Measurements from ENCODE around the gene SATL1. TPM values are rescaled to one million over a fixed set of nuclear protein-coding genes. Genes with fewer than 3 reads are reported as not detected.

SATL1 gene
- total and polyA plus RNA-seq, 11 donors, result 0.06 TPM; not detected in 10

- H3K27me3 ChIP-seq, result no peaks in the 10 kb centered on the region
- H3K4me1 ChIP-seq, result no peaks in the 10 kb centered on the region
- no peak overlapping the region for H3K4me3 ChIP-seq
- TF ChIP-seq POLR2A (IDR thresholded peaks at IDR 0.05) (no peak), CTCF (IDR thresholded peaks at IDR 0.05) (peak; percentile 32 to 71 (median 60))
- no peak for DNase-seq
- no peak for ATAC-seq
- 24 to 35% (median 34%) methylated on average over 2 of the region's 2 CpGs for WGBS, 4 donors
- H3K36me3 ChIP-seq, result no peaks in the 10 kb centered on the region
- intact Hi-C loops (cut with DNase I), result loop anchor here (5.0 kb wide), 3 partner anchors 431 to 441 kb away; no protein-coding TSS in a partner anchor
- H3K9me3 ChIP-seq, result no peaks in the 10 kb centered on the region
- no peak overlapping the region for H3K27ac ChIP-seq
Observed at GRCh38 chrX:85111347-85111746, 132.2 kb downstream of the SATL1 start.

- H3K4me1 ChIP-seq, result no peaks in the 10 kb centered on the region
- H3K9me3 ChIP-seq, result no peaks in the 10 kb centered on the region
- peaks cover 0 to 4% (median 0%) of the 10 kb centered on the region in 9 donors for H3K27me3 ChIP-seq
- H3K27ac ChIP-seq, result no peak overlapping the region
- H3K4me3 ChIP-seq, result no peak overlapping the region
- DNase-seq, result no peak
- TF ChIP-seq CTCF (IDR thresholded peaks at IDR 0.05), result peak in 7 of 12 donors; percentile 10 to 44 (median 14)
- TF ChIP-seq POLR2A (IDR thresholded peaks at IDR 0.05), result no peak
- no peak for ATAC-seq
- WGBS, 4 donors, result 54 to 70% (median 59%) methylated on average over 8 of the region's 8 CpGs
- intact Hi-C loops (cut with DNase I), result no loop called here
- H3K36me3 ChIP-seq, result no peaks in the 10 kb centered on the region
Observed at GRCh38 chrX:85109235-85109634, 134.3 kb downstream of the SATL1 start.

- intact Hi-C loops (cut with DNase I), result no loop called here
- ATAC-seq, result no peak
- WGBS, 4 donors, result 84 to 96% (median 95%) methylated on average over 2 of the region's 2 CpGs
Observed at GRCh38 chrX:85108165-85108564, 135.4 kb downstream of the SATL1 start.

GRCh38 chrX:85107407-85107806 lies 136.2 kb downstream of the SATL1 start:
- Histone ChIP-seq H3K27me3 (peaks cover 0 to 4% (median 0%) of the 10 kb centered on the region in 9 donors), H3K4me1 (no peaks in the 10 kb centered on the region), H3K36me3 (no peaks in the 10 kb centered on the region), H3K9me3 (no peaks in the 10 kb centered on the region), H3K4me3 (no peak overlapping the region), H3K27ac (no peak overlapping the region)
- TF ChIP-seq POLR2A (IDR thresholded peaks at IDR 0.05) (no peak), CTCF (IDR thresholded peaks at IDR 0.05) (no peak)
- intact Hi-C loops (cut with DNase I), result no loop called here
- 76 to 91% (median 87%) methylated on average over 4 of the region's 4 CpGs for WGBS, 4 donors
- no peak for ATAC-seq
- DNase-seq, result no peak

More at GRCh38 chrX:85108165-85108564, 135.4 kb downstream of the SATL1 start:
- H3K9me3 ChIP-seq, result no peaks in the 10 kb centered on the region
- no peak for DNase-seq
- no peak overlapping the region for H3K4me3 ChIP-seq
- no peak overlapping the region for H3K27ac ChIP-seq
- TF ChIP-seq POLR2A (IDR thresholded peaks at IDR 0.05) (no peak), CTCF (IDR thresholded peaks at IDR 0.05) (no peak)
- peaks cover 0 to 4% (median 0%) of the 10 kb centered on the region in 9 donors for H3K27me3 ChIP-seq
- no peaks in the 10 kb centered on the region for H3K4me1 ChIP-seq
- H3K36me3 ChIP-seq, result no peaks in the 10 kb centered on the region
